ENCODE data around the gene MRPS34.
A peak's percentile ranks its signal among the peaks of the same experiment; 100 is the strongest.

Gene MRPS34

GRCh38 chr16:1760911-1761310 lies 12.0 kb downstream of the MRPS34 start:
- no peak for DNase-seq (ENCODE audit: low read depth in 1 of 2, low spot score in 1 of 2)
- in situ Hi-C loops (cut with HindIII; ENCODE audit: low pct_unique_long_range_greater_than_20kb, low sequenced_read_pairs), result no loop called here
- no peak for TF ChIP-seq JUND (IDR thresholded peaks at IDR 0.05; ENCODE audit: low read depth)

DNA sequence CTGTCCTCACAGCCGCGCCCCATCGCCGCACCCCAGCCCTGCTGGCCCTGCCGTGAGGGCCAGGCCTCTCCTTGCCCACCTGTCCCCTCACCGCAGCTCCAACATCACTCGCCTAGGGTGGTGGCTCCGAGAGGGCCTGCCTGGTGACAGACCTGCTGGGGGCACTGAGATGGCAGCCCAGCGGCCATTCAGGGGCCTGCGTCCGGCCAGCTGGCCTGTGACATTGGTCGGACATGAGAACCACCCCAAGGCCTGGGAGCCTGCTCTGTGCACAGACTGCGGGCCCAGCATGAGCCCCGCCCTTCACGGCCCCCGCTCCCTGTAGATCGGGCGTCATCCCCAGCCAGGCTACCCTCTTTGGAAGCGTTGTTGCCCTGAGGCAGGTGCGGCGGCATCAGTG lies 13.4 kb downstream of the MRPS34 start:
- in situ Hi-C loops (cut with HindIII; ENCODE audit: low pct_unique_long_range_greater_than_20kb, low sequenced_read_pairs), result no loop called here
- no peak for TF ChIP-seq JUND (IDR thresholded peaks at IDR 0.05; ENCODE audit: low read depth)

DNA sequence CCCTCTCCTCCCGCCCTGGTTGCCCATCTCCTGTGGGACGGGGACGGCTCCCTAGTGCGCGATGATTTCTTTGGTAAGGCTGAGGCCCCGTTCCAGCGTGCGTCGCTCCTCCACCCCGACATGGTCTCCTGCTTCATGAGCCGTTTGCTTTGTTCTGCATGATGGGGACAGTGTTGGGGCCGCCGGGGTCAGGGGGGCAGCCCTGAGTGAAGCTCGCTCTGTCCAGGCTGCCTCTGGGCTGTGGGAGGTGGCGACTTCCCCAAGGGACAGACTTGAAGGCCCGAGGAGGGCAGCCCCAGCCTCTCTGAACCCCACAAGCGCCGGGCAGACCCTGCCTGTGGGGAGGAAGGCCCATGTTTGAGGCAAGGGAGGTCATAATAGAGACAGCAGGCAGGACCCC lies 14.0 kb downstream of the MRPS34 start:
- TF ChIP-seq JUND (IDR thresholded peaks at IDR 0.05; ENCODE audit: low read depth), result no peak
- in situ Hi-C loops (cut with HindIII; ENCODE audit: low pct_unique_long_range_greater_than_20kb, low sequenced_read_pairs), result no loop called here
- no peak for DNase-seq (ENCODE audit: low read depth in 1 of 2, low spot score in 1 of 2)

More for the DNA sequence above, 13.4 kb downstream of the MRPS34 start:
- no peak for DNase-seq (ENCODE audit: low read depth in 1 of 2, low spot score in 1 of 2)

- in situ Hi-C loops (cut with HindIII; ENCODE audit: low pct_unique_long_range_greater_than_20kb, low sequenced_read_pairs), result no loop called here
These were observed 15.0 kb downstream of the MRPS34 start for GRCh38 chr16:1757714-1758461.

DNA sequence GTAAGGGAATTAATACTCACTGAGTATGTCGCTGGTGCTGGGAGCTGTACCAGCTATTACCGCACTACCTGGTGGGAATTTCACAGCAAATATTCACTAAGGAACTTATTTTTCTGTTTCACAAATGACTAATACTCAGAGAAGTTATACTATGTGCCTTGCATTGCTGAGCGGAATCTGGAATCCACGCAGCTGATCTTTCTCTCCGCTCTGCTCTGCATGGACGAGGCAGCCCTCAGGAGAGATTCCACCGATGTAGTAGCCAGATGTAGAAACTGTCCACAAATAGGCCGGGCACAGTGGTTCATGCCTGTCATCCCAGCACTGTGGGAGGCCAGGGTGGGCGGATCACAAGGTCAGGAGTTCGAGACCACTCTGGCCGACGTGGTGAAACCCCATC lies 18.7 kb downstream of the MRPS34 start:
- no peak for DNase-seq (ENCODE audit: low read depth in 1 of 2, low spot score in 1 of 2)
- in situ Hi-C loops (cut with HindIII; ENCODE audit: low pct_unique_long_range_greater_than_20kb, low sequenced_read_pairs), result no loop called here
- TF ChIP-seq JUND (IDR thresholded peaks at IDR 0.05; ENCODE audit: low read depth), result no peak

More at GRCh38 chr16:1757714-1758461, 15.0 kb downstream of the MRPS34 start:
- no peak for DNase-seq (ENCODE audit: low read depth in 1 of 2, low spot score in 1 of 2)
- no peak for TF ChIP-seq JUND (IDR thresholded peaks at IDR 0.05; ENCODE audit: low read depth)

DNA sequence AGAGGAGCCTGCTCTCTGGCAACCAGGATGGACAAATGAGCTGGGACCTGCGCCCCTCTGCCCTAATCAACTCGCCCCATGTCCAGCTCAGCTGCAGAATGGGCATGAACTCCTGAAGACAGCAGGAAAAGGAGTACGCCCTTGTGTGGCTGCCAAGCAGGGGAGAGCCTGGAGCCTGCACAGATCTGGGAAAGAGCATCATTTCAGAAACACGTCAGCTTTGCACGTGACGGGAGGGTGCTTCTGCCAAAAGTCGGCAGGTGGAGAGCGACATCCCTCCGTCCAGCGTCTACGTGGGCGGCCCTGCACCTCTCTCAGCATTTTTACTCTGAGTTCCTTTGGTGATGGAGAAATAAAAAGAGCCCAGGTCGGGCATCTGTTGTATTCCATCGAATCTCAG lies 20.1 kb downstream of the MRPS34 start:
- DNase-seq (ENCODE audit: low read depth in 1 of 2, low spot score in 1 of 2), result no peak
- in situ Hi-C loops (cut with HindIII; ENCODE audit: low pct_unique_long_range_greater_than_20kb, low sequenced_read_pairs), result no loop called here
- no peak for TF ChIP-seq JUND (IDR thresholded peaks at IDR 0.05; ENCODE audit: low read depth)

DNA sequence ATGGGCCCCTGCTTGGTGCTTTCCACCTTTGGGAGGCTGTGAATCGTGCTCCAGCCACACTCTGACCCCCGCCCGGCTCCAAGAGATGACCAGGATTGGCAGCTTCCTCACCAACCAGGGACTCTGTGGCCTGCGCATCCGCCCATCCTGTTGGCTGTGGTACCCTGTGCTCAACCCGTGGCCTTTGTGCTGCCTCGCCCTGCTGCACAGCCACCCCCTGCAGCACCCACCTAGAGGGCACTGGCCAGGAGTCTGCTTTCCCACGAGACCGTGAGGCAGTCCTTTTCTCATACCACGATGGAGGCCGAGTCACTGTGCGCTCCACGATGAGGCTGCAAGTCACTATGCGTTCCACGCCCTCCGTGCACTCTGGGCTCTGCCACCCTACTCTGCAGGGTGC lies 21.0 kb downstream of the MRPS34 start:
- no peak for DNase-seq (ENCODE audit: low read depth in 1 of 2, low spot score in 1 of 2)
- TF ChIP-seq JUND (IDR thresholded peaks at IDR 0.05; ENCODE audit: low read depth), result no peak
- in situ Hi-C loops (cut with HindIII; ENCODE audit: low pct_unique_long_range_greater_than_20kb, low sequenced_read_pairs), result no loop called here

GRCh38 chr16:1749152-1750117 lies 23.5 kb downstream of the MRPS34 start:
- no peak for TF ChIP-seq JUND (IDR thresholded peaks at IDR 0.05; ENCODE audit: low read depth)
- in situ Hi-C loops (cut with HindIII; ENCODE audit: low pct_unique_long_range_greater_than_20kb, low sequenced_read_pairs), result no loop called here
- no peak for DNase-seq (ENCODE audit: low read depth in 1 of 2, low spot score in 1 of 2)

DNA sequence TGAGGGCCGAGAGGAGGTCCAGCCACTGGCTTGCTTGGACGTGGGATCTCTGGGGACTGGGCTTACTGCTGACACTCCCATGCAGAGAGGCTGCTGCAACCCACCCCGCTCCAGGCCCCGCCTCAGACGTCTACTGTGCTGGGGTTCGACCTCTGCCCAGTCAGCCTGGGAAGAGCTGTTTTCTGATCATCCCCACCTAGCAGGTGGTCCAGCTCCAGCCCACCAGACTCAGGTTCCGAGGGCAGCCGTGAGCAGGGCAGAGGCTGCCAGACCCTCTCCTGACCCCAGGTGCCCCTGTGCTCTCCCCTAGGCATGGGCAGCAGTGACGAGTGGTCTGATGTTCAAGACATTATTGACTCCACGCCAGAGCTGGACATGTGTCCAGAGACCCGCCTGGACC lies 25.0 kb downstream of the MRPS34 start:
- TF ChIP-seq JUND (IDR thresholded peaks at IDR 0.05; ENCODE audit: low read depth), result no peak
- in situ Hi-C loops (cut with HindIII; ENCODE audit: low pct_unique_long_range_greater_than_20kb, low sequenced_read_pairs), result no loop called here
- DNase-seq (ENCODE audit: low read depth in 1 of 2, low spot score in 1 of 2), result no peak

DNA sequence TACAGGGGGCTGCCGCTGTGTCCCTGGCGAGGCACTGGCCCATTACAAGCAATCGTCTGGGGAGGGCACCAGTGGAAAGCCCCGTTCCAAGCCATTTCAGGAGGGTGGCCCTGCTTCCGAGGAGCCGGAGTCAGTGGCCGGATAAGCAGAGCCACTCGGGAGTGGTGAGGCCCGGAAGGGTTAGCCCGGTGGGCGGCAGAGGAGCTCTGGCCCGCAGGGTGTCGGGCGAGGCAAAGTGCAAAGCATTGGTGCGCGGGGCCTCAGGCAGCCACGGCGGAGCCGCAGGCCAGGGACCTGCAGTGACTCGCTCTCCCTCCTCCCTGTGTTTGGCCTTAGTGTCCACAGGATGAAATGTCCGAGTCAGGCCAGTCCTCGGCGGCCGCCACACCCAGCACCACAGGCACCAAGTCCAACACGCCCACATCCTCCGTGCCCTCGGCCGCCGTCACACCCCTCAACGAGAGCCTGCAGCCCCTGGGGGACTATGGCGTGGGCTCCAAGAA lies 26.2 kb downstream of the MRPS34 start:
- DNase-seq (ENCODE audit: low read depth in 1 of 2, low spot score in 1 of 2), result no peak
- in situ Hi-C loops (cut with HindIII; ENCODE audit: low pct_unique_long_range_greater_than_20kb, low sequenced_read_pairs), result no loop called here
- TF ChIP-seq JUND (IDR thresholded peaks at IDR 0.05; ENCODE audit: low read depth), result no peak

- no peak for DNase-seq (ENCODE audit: low read depth in 1 of 2, low spot score in 1 of 2)
- TF ChIP-seq JUND (IDR thresholded peaks at IDR 0.05; ENCODE audit: low read depth), result no peak
- in situ Hi-C loops (cut with HindIII; ENCODE audit: low pct_unique_long_range_greater_than_20kb, low sequenced_read_pairs), result no loop called here
These were observed 26.8 kb downstream of the MRPS34 start for GRCh38 chr16:1745900-1746692.

GRCh38 chr16:1745181-1745899 lies 27.6 kb downstream of the MRPS34 start:
- TF ChIP-seq JUND (IDR thresholded peaks at IDR 0.05; ENCODE audit: low read depth), result no peak
- in situ Hi-C loops (cut with HindIII; ENCODE audit: low pct_unique_long_range_greater_than_20kb, low sequenced_read_pairs), result no loop called here
- DNase-seq (ENCODE audit: low read depth in 1 of 2, low spot score in 1 of 2), result peak in 1 of 2 experiments; percentile 45

Measured in T47D (cell line).